Right forelimb (tissue), 1 donor: ENCODE results near the gene CHCHD10.

ENCODE experiments used
- DNase-seq: peaks from one replicate; pipeline ENCODE4 v3.0.0-alpha.2; 2018

The CHCHD10 gene

DNA sequence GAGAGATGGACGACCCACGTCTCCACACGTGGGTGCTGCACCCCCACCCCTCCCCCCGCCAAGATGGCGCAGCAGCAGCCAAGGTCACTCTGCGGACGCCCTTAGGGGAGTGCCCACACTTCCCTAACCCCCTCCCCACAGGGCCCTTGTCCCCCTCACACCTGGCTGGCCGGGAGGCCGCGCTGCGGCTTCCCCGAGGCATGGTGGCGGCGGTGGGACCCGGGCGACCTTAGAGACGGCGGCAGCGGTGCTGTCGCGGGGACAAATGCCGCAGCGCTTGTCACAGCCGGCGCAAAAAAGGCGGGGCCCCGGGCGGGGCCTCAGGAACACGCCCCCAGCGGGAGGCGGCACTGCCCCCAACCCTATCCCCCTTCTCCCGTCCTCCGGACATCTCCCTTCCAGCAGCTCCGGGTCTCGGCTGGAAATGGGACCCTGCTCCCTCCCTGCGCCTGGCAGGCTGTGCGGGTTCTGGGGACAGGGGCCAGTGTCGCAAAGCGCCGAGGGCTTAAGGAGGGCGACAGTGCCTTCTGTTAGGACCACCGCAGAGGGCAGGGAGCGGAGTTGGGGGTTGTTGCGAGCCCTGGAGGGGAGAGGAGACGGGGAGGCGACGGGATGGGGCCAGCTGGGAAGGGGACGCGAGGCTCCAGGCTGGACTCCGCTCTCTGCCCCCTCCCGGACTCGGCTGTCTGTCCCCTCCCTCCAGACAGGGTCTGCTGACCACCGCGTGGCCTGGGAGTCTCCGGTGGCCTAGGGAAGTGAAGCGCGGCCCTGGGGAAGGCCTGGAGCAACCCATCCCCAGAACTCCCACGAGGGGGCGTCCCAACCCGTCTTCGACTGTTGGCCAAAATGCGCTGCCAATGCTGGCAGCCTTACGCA lies at the start of gene CHCHD10:
CHCHD10 (minus strand) TSS at position 300 of the 876 bp plus-strand sequence; CDS start at position 202, 98 bp downstream.
- peak; percentile 89 for DNase-seq

GRCh38 chr22:23817146-23817545 lies 49.4 kb upstream of the CHCHD10 start:
- no peak for DNase-seq

DNA sequence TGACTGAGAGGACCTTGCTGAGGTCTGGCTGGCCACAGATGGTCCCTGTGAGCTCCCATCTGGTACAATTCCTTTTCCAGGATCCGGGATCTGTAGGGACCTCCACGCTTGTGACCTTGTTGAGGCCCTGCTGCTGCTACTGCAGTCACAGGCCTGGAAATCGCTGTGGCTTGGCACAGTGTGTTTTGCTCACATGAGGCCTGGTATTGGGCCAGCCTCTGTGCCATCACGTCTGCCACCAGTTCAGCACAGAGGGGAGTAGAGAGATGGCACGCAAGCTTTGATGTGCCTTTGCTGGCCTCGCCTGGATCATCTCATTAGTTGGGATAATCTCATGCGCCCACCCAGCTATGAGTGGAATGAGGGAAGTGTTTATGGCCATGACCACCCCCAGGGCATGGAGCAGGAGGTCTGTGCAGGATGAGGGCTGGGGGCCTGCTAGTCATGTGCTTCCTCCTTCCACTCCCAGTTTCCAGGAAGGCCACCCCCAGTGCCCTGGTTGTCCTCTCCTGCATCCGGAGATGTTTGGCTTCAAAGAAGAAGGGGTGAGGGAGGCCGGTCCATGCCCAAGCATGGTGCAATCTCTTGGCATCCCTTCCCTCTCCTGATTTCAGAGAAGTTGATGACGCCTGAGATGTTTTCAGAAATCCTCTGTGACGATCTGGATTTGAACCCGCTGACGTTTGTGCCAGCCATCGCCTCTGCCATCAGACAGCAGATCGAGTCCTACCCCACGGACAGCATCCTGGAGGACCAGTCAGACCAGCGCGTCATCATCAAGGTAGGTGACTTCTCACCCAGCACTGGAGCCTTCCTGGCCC lies 48.6 kb upstream of the CHCHD10 start:
- no peak for DNase-seq

GRCh38 chr22:23815541-23816155 lies 47.9 kb upstream of the CHCHD10 start:
- DNase-seq, result no peak

- no peak for DNase-seq
Observed at GRCh38 chr22:23812378-23812777, 44.6 kb upstream of the CHCHD10 start.

DNA sequence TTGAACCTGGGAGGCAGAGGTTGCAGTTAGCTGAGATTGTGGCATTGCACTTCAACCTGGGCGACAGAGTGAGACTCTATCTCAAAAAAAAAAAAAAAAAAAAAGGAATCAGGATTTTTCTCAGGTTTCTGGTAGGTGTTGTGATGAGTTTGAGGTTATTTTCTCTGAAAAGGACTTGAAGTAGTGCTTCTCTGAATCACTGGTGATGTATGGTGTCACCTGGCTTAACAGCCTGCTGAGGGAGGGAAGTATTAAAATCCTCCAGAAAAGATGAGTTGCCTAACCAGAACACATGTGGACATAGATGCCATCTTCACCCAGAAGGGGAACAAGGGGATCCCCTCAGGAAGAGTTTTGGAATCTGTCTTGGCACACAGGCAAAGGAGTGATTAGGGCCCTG lies 39.1 kb upstream of the CHCHD10 start:
- DNase-seq, result no peak

- no peak for DNase-seq
Observed at GRCh38 chr22:23804781-23805291, 37.1 kb upstream of the CHCHD10 start.

DNA sequence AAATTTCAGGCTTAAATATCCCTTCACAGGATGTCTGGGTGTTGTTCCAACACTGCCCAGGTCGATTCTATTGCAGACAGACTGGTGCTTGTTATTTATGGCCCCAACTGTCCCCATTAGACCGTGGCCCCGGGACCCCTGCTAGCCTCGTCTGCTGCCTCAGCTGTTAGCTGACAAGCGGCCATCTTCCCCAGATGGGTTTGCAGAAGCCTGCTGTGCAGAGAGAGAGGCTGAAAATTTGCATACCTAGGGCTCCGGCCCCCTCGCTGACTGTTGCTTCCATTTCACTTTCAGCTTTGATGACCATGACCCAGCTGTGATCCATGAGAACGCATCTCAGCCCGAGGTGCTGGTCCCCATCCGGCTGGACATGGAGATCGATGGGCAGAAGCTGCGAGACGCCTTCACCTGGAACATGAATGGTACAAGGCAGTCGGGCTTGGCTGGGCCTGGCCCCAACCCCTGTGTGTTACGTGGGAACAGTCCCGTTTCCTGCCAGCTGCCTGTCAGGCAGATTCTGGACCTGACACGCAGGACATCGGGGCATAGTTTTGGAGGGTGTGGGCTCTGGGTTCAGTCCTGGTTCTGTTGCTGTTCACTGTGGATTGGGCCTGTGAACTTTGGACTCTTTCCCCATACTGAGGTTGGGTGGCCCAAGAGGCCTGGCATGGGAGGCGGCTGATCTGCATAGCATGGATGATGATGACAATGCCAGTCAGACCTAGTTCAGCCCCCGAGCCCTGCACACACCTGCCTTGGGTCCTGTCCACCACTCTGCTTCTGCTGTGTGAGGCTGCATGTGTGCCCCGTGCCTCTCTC lies 35.4 kb upstream of the CHCHD10 start:
- DNase-seq, result no peak

DNA sequence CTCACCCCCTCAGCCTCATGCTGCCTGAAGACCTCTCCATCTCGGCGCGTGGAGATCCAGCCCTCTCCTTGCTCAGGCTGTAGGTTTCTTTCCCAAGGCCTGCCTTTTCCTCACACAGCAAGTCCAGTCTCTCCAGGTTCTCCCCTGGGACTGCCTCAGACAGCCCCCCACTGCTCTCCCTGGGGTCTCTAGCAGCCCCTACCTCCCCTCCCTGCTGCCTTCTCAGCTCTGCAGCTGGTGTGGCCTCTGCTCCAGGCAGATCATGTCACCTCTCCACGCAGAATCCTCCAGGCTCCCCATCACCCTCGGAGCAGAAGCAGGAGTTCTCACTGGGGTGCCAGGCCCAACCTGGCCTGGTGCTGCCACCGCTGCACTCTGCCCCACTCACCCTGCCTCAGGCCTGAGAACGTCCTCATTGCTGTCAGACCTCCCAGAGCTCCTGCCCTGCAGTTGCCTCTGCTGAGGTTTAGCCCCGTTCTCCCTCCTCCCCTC lies 34.2 kb upstream of the CHCHD10 start:
- no peak for DNase-seq

DNA sequence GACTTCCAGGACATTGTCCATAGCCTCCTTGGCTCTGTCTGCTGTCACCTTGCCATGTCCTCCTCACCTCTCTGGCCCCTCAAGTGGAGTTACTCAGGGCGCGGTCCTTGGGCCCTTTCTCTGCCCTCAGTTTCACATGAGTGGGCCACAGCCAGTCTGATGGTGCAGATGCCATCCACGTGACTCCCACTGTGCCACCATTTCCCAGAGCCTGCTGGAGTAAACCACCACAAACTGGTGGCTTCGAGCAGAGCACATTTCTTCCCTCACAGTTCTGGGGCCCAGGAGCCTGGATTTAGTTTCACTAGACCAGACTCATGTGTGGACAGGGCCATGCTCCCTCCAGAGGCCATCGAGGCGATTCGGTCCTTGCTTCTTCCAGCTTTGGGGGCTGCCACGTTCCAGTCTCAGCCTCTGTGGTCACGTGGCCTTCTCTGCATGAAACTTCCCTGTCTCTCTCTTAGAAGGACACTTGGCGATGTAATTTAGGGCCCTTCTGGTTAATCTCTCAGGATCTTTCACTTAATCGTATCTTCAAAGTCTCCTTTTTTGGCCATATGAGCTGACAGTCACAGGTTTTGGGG lies 33.6 kb upstream of the CHCHD10 start:
- DNase-seq, result no peak

GRCh38 chr22:23800297-23801237 lies 32.8 kb upstream of the CHCHD10 start:
- no peak for DNase-seq

- DNase-seq, result no peak
Observed at GRCh38 chr22:23796461-23796860, 28.7 kb upstream of the CHCHD10 start.

DNA sequence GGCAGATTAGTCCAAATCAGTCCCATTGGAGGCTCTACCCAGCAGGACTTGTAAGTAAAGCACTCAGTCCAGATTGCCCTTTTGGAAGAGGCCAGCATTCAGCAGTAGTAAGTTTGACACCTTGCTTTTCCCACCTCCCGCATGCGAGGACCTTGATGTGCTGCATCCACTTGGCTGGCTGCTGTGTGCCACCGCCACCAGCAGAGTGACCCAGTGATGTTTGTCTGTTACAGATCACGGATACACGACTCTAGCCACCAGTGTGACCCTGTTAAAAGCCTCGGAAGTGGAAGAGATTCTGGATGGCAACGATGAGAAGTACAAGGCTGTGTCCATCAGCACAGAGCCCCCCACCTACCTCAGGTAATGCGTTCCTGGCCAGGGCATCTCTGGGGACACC lies 25.6 kb upstream of the CHCHD10 start:
- DNase-seq, result no peak

- DNase-seq, result no peak
Observed at GRCh38 chr22:23791738-23792645, 24.2 kb upstream of the CHCHD10 start.

- peak; percentile 70 for DNase-seq
Observed at GRCh38 chr22:23790819-23791737, 23.3 kb upstream of the CHCHD10 start.

- no peak for DNase-seq
Observed at GRCh38 chr22:23789638-23790037, 21.9 kb upstream of the CHCHD10 start.

- DNase-seq, result no peak
Observed at GRCh38 chr22:23789121-23789520, 21.3 kb upstream of the CHCHD10 start.

GRCh38 chr22:23787910-23788309 lies 20.1 kb upstream of the CHCHD10 start:
- no peak for DNase-seq

DNA sequence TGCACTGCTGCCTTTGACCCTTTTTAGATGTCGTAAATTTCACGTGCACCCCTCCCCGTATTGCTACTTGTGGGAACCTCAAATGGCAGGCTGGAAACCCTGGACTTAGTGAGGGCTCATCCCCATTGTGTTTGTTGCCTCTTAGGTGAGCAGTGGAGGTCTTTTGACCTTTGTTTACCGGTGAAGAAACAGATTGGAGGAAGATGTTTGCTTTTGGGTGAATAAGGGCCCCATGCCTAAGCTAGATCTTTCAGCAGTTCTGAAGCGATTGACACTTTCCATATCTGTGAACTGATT lies 19.8 kb upstream of the CHCHD10 start:
- no peak for DNase-seq
